ENCODE results near the gene PLEKHA7. TPM values are rescaled to one million over a fixed set of nuclear protein-coding genes. Genes with fewer than 3 reads are reported as not detected.

Gene PLEKHA7
- total and polyA plus RNA-seq, 2 of the 13 experiments (the other 11 are each of a cell fraction or from before 2014, with no cell fraction given): 17.5 to 18.7 TPM

GRCh38 chr11:16738193-16738946 lies 275.8 kb downstream of the PLEKHA7 start, which contains the start of gene C11orf58 (continued):
- TF ChIP-seq ZNF407 (CRISPR knock-in tag; IDR thresholded peaks at IDR 0.05; ENCODE audit: not compliant biosample characterization) (no peak), ZNF580 (CRISPR knock-in tag; IDR thresholded peaks at IDR 0.05; ENCODE audit: borderline replicate concordance, low read depth) (peak; percentile 57; the same call in 1 of the 2 replicates), MAZ (IDR thresholded peaks at IDR 0.05; ENCODE audit: borderline replicate concordance, low read depth, low read length) (peak; percentile 51; the same call in 1 of the 2 replicates), MAZ (CRISPR knock-in tag; IDR thresholded peaks at IDR 0.05; ENCODE audit: low read depth) (peak; percentile 53), ZBTB34 (CRISPR knock-in tag; IDR thresholded peaks at IDR 0.05) (peak; percentile 53; the same call in 1 of the 2 replicates), ZNF740 (CRISPR knock-in tag; IDR thresholded peaks at IDR 0.05) (no peak), ARNT2 (CRISPR knock-in tag; IDR thresholded peaks at IDR 0.05; ENCODE audit: low read depth) (peak; percentile 6; the same call in 1 of the 2 replicates), ZNF609 (CRISPR knock-in tag; IDR thresholded peaks at IDR 0.05; ENCODE audit: borderline replicate concordance) (0 out of 2 replicates have a peak, but pooled peaks have one; percentile 23), NR2F6 (IDR thresholded peaks at IDR 0.05) (no peak), NR2F6 (CRISPR knock-in tag; IDR thresholded peaks at IDR 0.05) (0 out of 2 replicates have a peak, but pooled peaks have one; percentile 27), MLLT10 (CRISPR knock-in tag; IDR thresholded peaks at IDR 0.05) (no peak), HNRNPL (IDR thresholded peaks at IDR 0.05; ENCODE audit: low read depth, low read length) (0 out of 2 replicates have a peak, but pooled peaks have one; percentile 45), ZNF709 (CRISPR knock-in tag; IDR thresholded peaks at IDR 0.05) (0 out of 2 replicates have a peak, but pooled peaks have one; percentile 30)
